ENCODE results near the gene ANAPC13.
A peak's percentile ranks its signal among the peaks of the same experiment; 100 is the strongest.

ANAPC13 gene

GRCh38 chr3:134485718-134486576 is at the start of gene ANAPC13, which contains the start of gene CEP63:
Gene ANAPC13 (minus strand): TSS chr3:134485985. CDS start chr3:134482904, 3,081 bp downstream.
Gene CEP63 (plus strand): TSS chr3:134486057. CDS start chr3:134495321, 9,264 bp downstream.
- H3K4me3 ChIP-seq (ENCODE audit: low read depth, low read length), result peak within 1 kb of the TSS; percentile 90

GRCh38 chr3:134535186-134535970 is 49.6 kb upstream of the ANAPC13 start:
- no peak overlapping the region for H3K4me3 ChIP-seq (ENCODE audit: low read depth, low read length)

GRCh38 chr3:134533493-134533892 is 47.7 kb upstream of the ANAPC13 start:
- no peak overlapping the region for H3K4me3 ChIP-seq (ENCODE audit: low read depth, low read length)

GRCh38 chr3:134527538-134528186 is 41.9 kb upstream of the ANAPC13 start:
- H3K4me3 ChIP-seq (ENCODE audit: low read depth, low read length), result no peak overlapping the region

- no peak overlapping the region for H3K4me3 ChIP-seq (ENCODE audit: low read depth, low read length)
Observed at GRCh38 chr3:134527037-134527436, 41.3 kb upstream of the ANAPC13 start.

- no peak overlapping the region for H3K4me3 ChIP-seq (ENCODE audit: low read depth, low read length)
Observed at GRCh38 chr3:134526319-134526718, 40.5 kb upstream of the ANAPC13 start.

GRCh38 chr3:134525293-134525692 is 39.5 kb upstream of the ANAPC13 start:
- H3K4me3 ChIP-seq (ENCODE audit: low read depth, low read length), result no peak overlapping the region

GRCh38 chr3:134522541-134522940 is 36.8 kb upstream of the ANAPC13 start:
- H3K4me3 ChIP-seq (ENCODE audit: low read depth, low read length), result no peak overlapping the region

GRCh38 chr3:134517791-134518190 is 32.0 kb upstream of the ANAPC13 start:
- no peak overlapping the region for H3K4me3 ChIP-seq (ENCODE audit: low read depth, low read length)

GRCh38 chr3:134516905-134517304 is 31.1 kb upstream of the ANAPC13 start:
- no peak overlapping the region for H3K4me3 ChIP-seq (ENCODE audit: low read depth, low read length)

- no peak overlapping the region for H3K4me3 ChIP-seq (ENCODE audit: low read depth, low read length)
Observed at GRCh38 chr3:134511500-134511899, 25.7 kb upstream of the ANAPC13 start.

- H3K4me3 ChIP-seq (ENCODE audit: low read depth, low read length), result no peak overlapping the region
Observed at GRCh38 chr3:134505485-134505884, 19.7 kb upstream of the ANAPC13 start.

- H3K4me3 ChIP-seq (ENCODE audit: low read depth, low read length), result no peak overlapping the region
Observed at GRCh38 chr3:134504132-134504531, 18.3 kb upstream of the ANAPC13 start.

- H3K4me3 ChIP-seq (ENCODE audit: low read depth, low read length), result no peak overlapping the region
Observed at GRCh38 chr3:134503266-134503665, 17.5 kb upstream of the ANAPC13 start.

- no peak overlapping the region for H3K4me3 ChIP-seq (ENCODE audit: low read depth, low read length)
Observed at GRCh38 chr3:134496471-134497071, 10.8 kb upstream of the ANAPC13 start.

GRCh38 chr3:134495980-134496379 is 10.2 kb upstream of the ANAPC13 start:
- H3K4me3 ChIP-seq (ENCODE audit: low read depth, low read length), result no peak overlapping the region

GRCh38 chr3:134494495-134494894 is 8.7 kb upstream of the ANAPC13 start:
- no peak overlapping the region for H3K4me3 ChIP-seq (ENCODE audit: low read depth, low read length)

GRCh38 chr3:134487406-134487805 is 1.6 kb upstream of the ANAPC13 start:
- H3K4me3 ChIP-seq (ENCODE audit: low read depth, low read length), result no peak overlapping the region

GRCh38 chr3:134486577-134487041 is 824 bp upstream of the ANAPC13 start:
- H3K4me3 ChIP-seq (ENCODE audit: low read depth, low read length), result peak overlapping the region; percentile 90

GRCh38 chr3:134485075-134485717 is 589 bp downstream of the ANAPC13 start:
- H3K4me3 ChIP-seq (ENCODE audit: low read depth, low read length), result peak overlapping the region; percentile 90

Measured in iPS-11a (cell line).